ENCODE data around the gene CLSTN2. TPM values are rescaled to one million over a fixed set of nuclear protein-coding genes. Genes with fewer than 3 reads are reported as not detected.

The CLSTN2 gene
- total and polyA plus RNA-seq, 10 donors: 0.02 to 0.22 (median 0.13) TPM; not detected in 1

DNA sequence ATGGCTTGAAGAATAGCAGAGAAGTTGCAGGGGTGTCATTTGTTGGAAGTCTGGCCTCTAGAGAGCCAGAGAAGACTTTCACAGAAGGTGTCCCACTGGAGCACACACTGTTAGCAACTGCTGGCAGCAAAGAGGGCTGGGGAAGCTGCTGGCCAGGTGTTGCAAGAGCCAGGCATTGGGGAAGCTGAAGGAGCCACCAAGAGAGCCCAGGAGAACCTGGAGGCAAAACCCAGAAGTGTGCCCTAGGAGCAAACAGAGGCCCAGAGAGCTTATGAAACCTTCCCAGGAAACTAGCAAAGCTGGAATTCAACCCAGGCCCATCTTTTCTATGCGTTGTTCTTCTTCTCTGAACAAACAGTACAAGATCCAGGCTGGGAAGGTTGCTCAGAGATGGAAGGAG is 610.2 kb downstream of the CLSTN2 start:
- Histone ChIP-seq H3K4me1 (no peaks in the 10 kb centered on the region), H3K36me3 (no peaks in the 10 kb centered on the region), H3K27ac (no peak overlapping the region), H3K9me3 (no peaks in the 10 kb centered on the region), H3K27me3 (replicated peaks in 1 of 7) (no peaks in the 10 kb centered on the region), H3K4me3 (no peak overlapping the region)
- TF ChIP-seq, protein P1, sequence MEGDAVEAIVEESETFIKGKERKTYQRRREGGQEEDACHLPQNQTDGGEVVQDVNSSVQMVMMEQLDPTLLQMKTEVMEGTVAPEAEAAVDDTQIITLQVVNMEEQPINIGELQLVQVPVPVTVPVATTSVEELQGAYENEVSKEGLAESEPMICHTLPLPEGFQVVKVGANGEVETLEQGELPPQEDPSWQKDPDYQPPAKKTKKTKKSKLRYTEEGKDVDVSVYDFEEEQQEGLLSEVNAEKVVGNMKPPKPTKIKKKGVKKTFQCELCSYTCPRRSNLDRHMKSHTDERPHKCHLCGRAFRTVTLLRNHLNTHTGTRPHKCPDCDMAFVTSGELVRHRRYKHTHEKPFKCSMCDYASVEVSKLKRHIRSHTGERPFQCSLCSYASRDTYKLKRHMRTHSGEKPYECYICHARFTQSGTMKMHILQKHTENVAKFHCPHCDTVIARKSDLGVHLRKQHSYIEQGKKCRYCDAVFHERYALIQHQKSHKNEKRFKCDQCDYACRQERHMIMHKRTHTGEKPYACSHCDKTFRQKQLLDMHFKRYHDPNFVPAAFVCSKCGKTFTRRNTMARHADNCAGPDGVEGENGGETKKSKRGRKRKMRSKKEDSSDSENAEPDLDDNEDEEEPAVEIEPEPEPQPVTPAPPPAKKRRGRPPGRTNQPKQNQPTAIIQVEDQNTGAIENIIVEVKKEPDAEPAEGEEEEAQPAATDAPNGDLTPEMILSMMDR (IDR thresholded peaks at IDR 0.05 in 8 of 11, conservative IDR thresholded peaks at IDR 0.05 in 3 of 11): no peak
- TF ChIP-seq POLR2A (IDR thresholded peaks at IDR 0.05) (no peak), POLR2AphosphoS5 (IDR thresholded peaks at IDR 0.05) (no peak)
- no peak for DNase-seq
- 81 to 96% (median 88%) methylated on average over 1 of the region's 1 CpG for WGBS, 5 donors
- intact Hi-C loops (cut with DNase I; ENCODE audit: low total_unique reads): no loop called here

DNA sequence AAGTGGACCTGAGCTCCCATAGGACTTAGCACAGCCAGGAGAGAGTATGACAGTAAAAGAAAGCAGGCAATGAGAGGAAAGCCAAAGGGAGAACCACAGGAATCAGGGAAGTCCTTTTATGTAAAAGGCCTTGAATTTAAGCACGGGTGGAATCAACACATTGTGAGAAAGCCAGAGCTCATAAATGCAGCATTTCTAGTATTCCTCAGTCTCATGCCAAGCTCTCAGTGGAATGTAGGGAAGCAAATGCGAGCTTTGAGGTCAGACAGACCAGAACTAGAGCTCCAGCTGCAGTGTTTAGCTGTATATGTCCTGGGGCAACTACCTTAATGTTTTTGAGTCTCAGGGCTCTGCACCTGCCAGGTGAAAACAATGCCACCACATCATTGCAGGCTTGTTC is 610.8 kb downstream of the CLSTN2 start:
- 51 to 63% (median 60%) methylated on average over 2 of the region's 2 CpGs for WGBS, 5 donors
- no peak for DNase-seq
- H3K4me1 ChIP-seq: no peaks in the 10 kb centered on the region
- no peaks in the 10 kb centered on the region for H3K36me3 ChIP-seq
- H3K9me3 ChIP-seq: no peaks in the 10 kb centered on the region
- H3K4me3 ChIP-seq: no peak overlapping the region
- H3K27me3 ChIP-seq (replicated peaks in 1 of 7): no peaks in the 10 kb centered on the region
- no peak for TF ChIP-seq POLR2A (IDR thresholded peaks at IDR 0.05)
- TF ChIP-seq POLR2AphosphoS5 (IDR thresholded peaks at IDR 0.05): no peak
- TF ChIP-seq, protein P1 (IDR thresholded peaks at IDR 0.05 in 8 of 11, conservative IDR thresholded peaks at IDR 0.05 in 3 of 11): no peak
- H3K27ac ChIP-seq: no peak overlapping the region
- intact Hi-C loops (cut with DNase I; ENCODE audit: low total_unique reads): no loop called here

DNA sequence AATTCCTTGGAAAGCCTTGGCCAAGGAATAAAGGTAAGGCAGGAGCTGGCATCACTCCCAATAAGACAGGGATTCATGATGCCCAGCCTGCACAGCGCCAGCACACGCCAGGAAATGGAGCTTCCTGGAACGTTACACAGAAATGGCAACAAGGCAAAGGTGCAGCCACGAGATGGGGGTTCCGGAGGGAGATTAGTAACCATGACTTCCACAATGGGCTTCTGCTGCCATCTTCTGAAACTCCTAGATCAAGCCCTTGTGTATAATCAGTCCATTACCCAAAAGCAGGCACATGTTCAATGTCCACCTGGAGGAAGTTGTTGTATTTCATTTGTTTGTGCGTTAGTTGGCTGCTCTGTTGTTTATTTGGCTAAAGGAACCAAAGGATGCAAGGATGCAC is 611.7 kb downstream of the CLSTN2 start:
- Histone ChIP-seq H3K9me3 (no peaks in the 10 kb centered on the region), H3K27ac (no peak overlapping the region), H3K4me3 (no peak overlapping the region), H3K27me3 (replicated peaks in 1 of 7) (no peaks in the 10 kb centered on the region), H3K4me1 (no peaks in the 10 kb centered on the region), H3K36me3 (no peaks in the 10 kb centered on the region)
- intact Hi-C loops (cut with DNase I; ENCODE audit: low total_unique reads): no loop called here
- TF ChIP-seq, protein P1 (IDR thresholded peaks at IDR 0.05 in 8 of 11, conservative IDR thresholded peaks at IDR 0.05 in 3 of 11): no peak
- no peak for TF ChIP-seq POLR2AphosphoS5 (IDR thresholded peaks at IDR 0.05)
- no peak for TF ChIP-seq POLR2A (IDR thresholded peaks at IDR 0.05)
- DNase-seq: no peak
- WGBS, 5 donors: 30 to 53% (median 48%) methylated on average over 6 of the region's 6 CpGs

DNA sequence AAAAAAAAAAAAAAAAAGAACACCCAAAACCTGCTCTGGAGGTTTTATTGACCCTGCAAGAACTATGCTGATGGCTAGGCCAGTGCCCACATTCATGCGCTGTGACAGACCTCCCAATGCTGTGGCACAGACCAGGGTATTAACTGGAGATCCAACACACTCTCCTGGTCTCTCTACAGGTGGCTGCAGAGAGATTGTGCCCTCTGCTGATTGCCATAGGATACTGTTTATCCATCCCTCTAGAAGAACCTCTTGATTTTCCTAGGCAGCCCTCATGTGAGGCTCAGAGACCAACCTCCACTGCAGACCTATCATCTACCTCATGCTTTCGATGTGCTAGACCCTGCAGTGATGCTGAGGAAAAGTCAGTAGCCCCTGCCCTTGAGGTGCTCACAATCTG is 617.4 kb downstream of the CLSTN2 start:
- no peak for DNase-seq
- no peaks in the 10 kb centered on the region for H3K4me1 ChIP-seq
- WGBS, 5 donors: 82 to 90% (median 87%) methylated on average over 2 of the region's 2 CpGs
- no peaks in the 10 kb centered on the region for H3K27me3 ChIP-seq (replicated peaks in 1 of 7)
- no peak for TF ChIP-seq POLR2A (IDR thresholded peaks at IDR 0.05)
- TF ChIP-seq POLR2AphosphoS5 (IDR thresholded peaks at IDR 0.05): no peak
- TF ChIP-seq, protein P1 (IDR thresholded peaks at IDR 0.05 in 8 of 11, conservative IDR thresholded peaks at IDR 0.05 in 3 of 11): no peak
- no peak overlapping the region for H3K27ac ChIP-seq
- no peaks in the 10 kb centered on the region for H3K36me3 ChIP-seq
- H3K9me3 ChIP-seq: no peaks in the 10 kb centered on the region
- no peak overlapping the region for H3K4me3 ChIP-seq
- intact Hi-C loops (cut with DNase I; ENCODE audit: low total_unique reads): no loop called here
